HL-60 (cell line): Measurements from ENCODE around the gene FAT1.

Source experiments
- DNase-seq, 2 experiments: peaks; one replicate each; pipeline ENCODE4 v3.0.0-alpha.2; 2010 to 2020; ENCODE audit warnings: low read depth in 1 of 2, low spot score in 1 of 2
- H3K27ac ChIP-seq: fragments of 250-450 bp; sonication (Bioruptor Pico); replicated peaks from 2 replicates; pipeline ENCODE4 v1.5.1; 2020; ENCODE audit warnings: mild to moderate bottlenecking, moderate library complexity
- H3K27me3 ChIP-seq: fragments of 250-450 bp; sonication (Bioruptor Pico); 2 replicates; pipeline ENCODE4 v1.5.1; 2021; ENCODE audit warnings: mild to moderate bottlenecking, moderate library complexity; ENCODE audit not compliant: insufficient read depth, poor library complexity, severe bottlenecking
- H3K4me3 ChIP-seq: replicated peaks from 2 replicates; pipeline ENCODE4 v1.5.1; 2011; ENCODE audit warnings: mild to moderate bottlenecking, control low read depth, low read length; ENCODE audit not compliant: insufficient read depth
- GABPA ChIP-seq: IDR thresholded peaks from 2 replicates; pipeline ENCODE4 v1.6.1; 2012; ENCODE audit warnings: low read depth
- POLR2AphosphoS5 ChIP-seq: IDR thresholded peaks from 2 replicates; pipeline ENCODE4 v1.6.1; 2012; ENCODE audit warnings: low read depth
- SPI1 ChIP-seq: IDR thresholded peaks from 2 replicates; pipeline ENCODE4 v1.6.1; 2012; ENCODE audit warnings: low read depth, mild to moderate bottlenecking, borderline replicate concordance
- TF ChIP-seq, protein P1 (sequence below): IDR thresholded peaks from 2 replicates; pipeline ENCODE4 v1.6.1; 2012; ENCODE audit warnings: low read depth; ENCODE audit not compliant: insufficient replicate concordance
- TF ChIP-seq, protein P2 (sequence below): IDR thresholded peaks from one replicate; pipeline ENCODE4 v1.5.1; 2011; ENCODE audit warnings: low read length, control low read depth, inconsistent platforms; ENCODE audit not compliant: insufficient read depth

FAT1 gene

DNA sequence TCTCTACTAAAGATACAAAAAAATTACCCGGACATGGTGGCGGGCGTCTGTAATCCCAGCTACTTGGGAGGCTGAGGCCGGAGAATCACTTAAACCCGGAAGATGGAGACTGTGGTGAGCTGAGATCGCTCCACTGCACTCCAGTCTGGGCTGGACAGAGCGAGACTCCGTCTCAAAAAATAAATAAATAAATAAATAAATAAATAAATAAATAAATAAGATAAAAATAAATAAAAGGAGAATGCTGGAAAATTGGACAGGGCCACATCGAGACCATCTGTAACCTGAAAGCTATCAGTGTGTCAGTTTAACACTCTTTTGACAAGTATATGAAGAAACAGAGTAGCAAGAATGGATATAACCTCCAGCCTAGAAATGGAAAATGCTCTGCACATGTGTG is 15.7 kb upstream of the FAT1 start:
- TF ChIP-seq, protein P1, sequence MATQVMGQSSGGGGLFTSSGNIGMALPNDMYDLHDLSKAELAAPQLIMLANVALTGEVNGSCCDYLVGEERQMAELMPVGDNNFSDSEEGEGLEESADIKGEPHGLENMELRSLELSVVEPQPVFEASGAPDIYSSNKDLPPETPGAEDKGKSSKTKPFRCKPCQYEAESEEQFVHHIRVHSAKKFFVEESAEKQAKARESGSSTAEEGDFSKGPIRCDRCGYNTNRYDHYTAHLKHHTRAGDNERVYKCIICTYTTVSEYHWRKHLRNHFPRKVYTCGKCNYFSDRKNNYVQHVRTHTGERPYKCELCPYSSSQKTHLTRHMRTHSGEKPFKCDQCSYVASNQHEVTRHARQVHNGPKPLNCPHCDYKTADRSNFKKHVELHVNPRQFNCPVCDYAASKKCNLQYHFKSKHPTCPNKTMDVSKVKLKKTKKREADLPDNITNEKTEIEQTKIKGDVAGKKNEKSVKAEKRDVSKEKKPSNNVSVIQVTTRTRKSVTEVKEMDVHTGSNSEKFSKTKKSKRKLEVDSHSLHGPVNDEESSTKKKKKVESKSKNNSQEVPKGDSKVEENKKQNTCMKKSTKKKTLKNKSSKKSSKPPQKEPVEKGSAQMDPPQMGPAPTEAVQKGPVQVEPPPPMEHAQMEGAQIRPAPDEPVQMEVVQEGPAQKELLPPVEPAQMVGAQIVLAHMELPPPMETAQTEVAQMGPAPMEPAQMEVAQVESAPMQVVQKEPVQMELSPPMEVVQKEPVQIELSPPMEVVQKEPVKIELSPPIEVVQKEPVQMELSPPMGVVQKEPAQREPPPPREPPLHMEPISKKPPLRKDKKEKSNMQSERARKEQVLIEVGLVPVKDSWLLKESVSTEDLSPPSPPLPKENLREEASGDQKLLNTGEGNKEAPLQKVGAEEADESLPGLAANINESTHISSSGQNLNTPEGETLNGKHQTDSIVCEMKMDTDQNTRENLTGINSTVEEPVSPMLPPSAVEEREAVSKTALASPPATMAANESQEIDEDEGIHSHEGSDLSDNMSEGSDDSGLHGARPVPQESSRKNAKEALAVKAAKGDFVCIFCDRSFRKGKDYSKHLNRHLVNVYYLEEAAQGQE = no peak
- TF ChIP-seq SPI1 (no peak), POLR2AphosphoS5 (no peak), GABPA (no peak)
- TF ChIP-seq, protein P2, sequence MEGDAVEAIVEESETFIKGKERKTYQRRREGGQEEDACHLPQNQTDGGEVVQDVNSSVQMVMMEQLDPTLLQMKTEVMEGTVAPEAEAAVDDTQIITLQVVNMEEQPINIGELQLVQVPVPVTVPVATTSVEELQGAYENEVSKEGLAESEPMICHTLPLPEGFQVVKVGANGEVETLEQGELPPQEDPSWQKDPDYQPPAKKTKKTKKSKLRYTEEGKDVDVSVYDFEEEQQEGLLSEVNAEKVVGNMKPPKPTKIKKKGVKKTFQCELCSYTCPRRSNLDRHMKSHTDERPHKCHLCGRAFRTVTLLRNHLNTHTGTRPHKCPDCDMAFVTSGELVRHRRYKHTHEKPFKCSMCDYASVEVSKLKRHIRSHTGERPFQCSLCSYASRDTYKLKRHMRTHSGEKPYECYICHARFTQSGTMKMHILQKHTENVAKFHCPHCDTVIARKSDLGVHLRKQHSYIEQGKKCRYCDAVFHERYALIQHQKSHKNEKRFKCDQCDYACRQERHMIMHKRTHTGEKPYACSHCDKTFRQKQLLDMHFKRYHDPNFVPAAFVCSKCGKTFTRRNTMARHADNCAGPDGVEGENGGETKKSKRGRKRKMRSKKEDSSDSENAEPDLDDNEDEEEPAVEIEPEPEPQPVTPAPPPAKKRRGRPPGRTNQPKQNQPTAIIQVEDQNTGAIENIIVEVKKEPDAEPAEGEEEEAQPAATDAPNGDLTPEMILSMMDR = no peak
- DNase-seq = no peak
- Histone ChIP-seq H3K27me3 (no peaks in the 10 kb centered on the region), H3K4me3 (no peak overlapping the region), H3K27ac (no peak overlapping the region)

DNA sequence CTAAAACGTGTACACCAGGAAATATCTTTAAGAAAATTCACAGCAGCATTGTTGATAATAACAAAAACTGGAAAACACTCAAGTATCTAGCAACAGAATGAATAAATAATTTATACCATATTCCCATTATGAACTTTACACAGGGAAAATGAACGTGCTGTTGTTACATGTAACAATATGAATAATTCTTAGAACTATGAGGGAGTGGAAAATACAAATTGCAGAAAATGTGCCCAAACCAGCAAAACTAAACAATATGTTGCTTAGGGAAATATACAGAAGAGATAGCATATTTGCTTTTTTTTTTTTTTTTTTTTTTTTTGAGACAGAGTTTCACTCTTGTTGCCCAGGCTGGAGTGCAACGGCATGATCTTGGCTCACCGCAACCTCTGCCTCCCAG is 14.8 kb upstream of the FAT1 start:
- no peaks in the 10 kb centered on the region for H3K27me3 ChIP-seq
- no peak for DNase-seq
- TF ChIP-seq GABPA = no peak
- TF ChIP-seq, protein P1 = no peak
- H3K4me3 ChIP-seq = no peak overlapping the region
- H3K27ac ChIP-seq = no peak overlapping the region

DNA sequence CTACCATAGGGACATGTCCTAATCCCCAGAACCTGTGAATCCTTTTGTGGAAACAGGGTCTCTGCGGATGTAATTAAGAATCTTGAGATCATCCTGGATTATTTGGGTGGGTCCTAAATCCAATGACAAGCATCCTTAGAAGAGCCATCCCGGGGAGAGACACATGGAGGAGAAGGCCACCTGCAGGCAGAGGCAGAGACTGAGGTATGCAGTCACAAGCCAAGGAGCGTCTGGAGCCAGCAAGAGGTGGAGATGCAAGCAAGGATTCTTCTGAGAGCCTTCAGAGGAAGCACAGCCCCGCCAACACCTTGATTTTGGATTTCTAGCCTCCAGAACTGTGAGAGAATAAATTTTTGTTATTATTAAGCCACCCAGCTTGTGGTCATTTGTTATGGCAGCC is 13.8 kb upstream of the FAT1 start:
- Histone ChIP-seq H3K27ac (no peak overlapping the region), H3K27me3 (no peaks in the 10 kb centered on the region), H3K4me3 (no peak overlapping the region)
- TF ChIP-seq, protein P1 = no peak
- TF ChIP-seq, protein P2 = no peak
- TF ChIP-seq POLR2AphosphoS5 = no peak
- TF ChIP-seq SPI1 = no peak
- TF ChIP-seq GABPA = no peak
- no peak for DNase-seq

DNA sequence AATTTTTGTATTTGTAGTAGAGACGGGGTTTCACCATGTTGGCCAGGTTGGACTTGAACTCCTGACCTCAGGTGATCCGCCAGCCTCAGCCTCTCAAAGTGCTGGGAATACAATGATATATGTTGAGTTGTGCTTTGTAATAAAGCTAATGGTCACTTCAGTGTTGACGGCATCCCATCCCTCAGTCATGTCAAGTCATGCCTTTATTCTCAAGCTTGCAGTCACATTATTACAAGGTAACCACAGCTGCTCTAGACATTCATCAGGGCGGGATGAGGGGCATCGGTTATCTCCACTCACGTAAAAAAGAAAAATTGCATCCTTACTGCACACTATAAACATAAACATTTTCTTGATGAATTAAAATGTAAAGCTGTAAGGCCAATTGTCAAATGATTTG is 12.8 kb upstream of the FAT1 start:
- Histone ChIP-seq H3K4me3 (no peak overlapping the region), H3K27ac (no peak overlapping the region), H3K27me3 (no peaks in the 10 kb centered on the region)
- DNase-seq = no peak
- TF ChIP-seq POLR2AphosphoS5 (no peak), SPI1 (no peak), GABPA (no peak)
- TF ChIP-seq, protein P2 = no peak
- TF ChIP-seq, protein P1 = no peak
